Kidney (tissue), 14 donors: ENCODE results near the gene IL31. TPM values are rescaled to one million over a fixed set of nuclear protein-coding genes. Genes with fewer than 3 reads are reported as not detected.

Experiments
- DNase-seq, 5 donors: peaks; one replicate each; pipeline ENCODE4 v3.0.0-alpha.2; 2013 to 2020
- FAIRE-seq: peaks from 2 replicates; lab custom pipeline; 2012; peaks lifted over from hg19 to GRCh38; lab: Jason Lieb, UNC
- H3K27ac ChIP-seq, 2 donors: one replicate each; pipeline ENCODE4 v1.7.0; 2013; ENCODE audit warnings: low read depth in 2 of 2, low read length in 2 of 2, inconsistent platforms in 1 of 2
- H3K27me3 ChIP-seq: one replicate; pipeline ENCODE4 v1.7.1; 2013; ENCODE audit warnings: low read length, inconsistent platforms; ENCODE audit not compliant: control insufficient read depth, insufficient read depth
- H3K36me3 ChIP-seq, 3 donors: one replicate each; pipeline versions ENCODE4 v1.7.0 to v1.7.1; 2013; ENCODE audit warnings: low read length in 3 of 3, control low read depth in 1 of 3, inconsistent platforms in 1 of 3; ENCODE audit not compliant: insufficient read depth in 3 of 3, control insufficient read depth in 2 of 3
- H3K4me1 ChIP-seq, 3 donors: one replicate each; pipeline versions ENCODE4 v1.7.0 to v1.7.1; 2013; ENCODE audit warnings: low read length in 3 of 3, inconsistent platforms in 1 of 3, low read depth in 1 of 3; ENCODE audit not compliant: control insufficient read depth in 2 of 3, insufficient read depth in 2 of 3
- H3K4me3 ChIP-seq, 3 donors: one replicate each; pipeline versions ENCODE4 v1.7.0 to v1.8.1; 2013; ENCODE audit warnings: low read length in 3 of 3, control low read depth in 1 of 3, inconsistent platforms in 1 of 3
- H3K9ac ChIP-seq, 3 donors: one replicate each; pipeline versions ENCODE4 v1.7.0 to v1.7.1; 2013; ENCODE audit warnings: low read length in 3 of 3, control low read depth in 1 of 3, inconsistent platforms in 1 of 3
- H3K9me3 ChIP-seq, 3 donors: one replicate each; pipeline versions ENCODE4 v1.7.0 to v1.7.1; 2013; ENCODE audit warnings: low read length in 3 of 3, control low read depth in 1 of 3, inconsistent platforms in 1 of 3; ENCODE audit not compliant: control insufficient read depth in 2 of 3, insufficient read depth in 1 of 3
- intact Hi-C: fragments of 100-400 bp; cut with DNase I; formaldehyde crosslinking; loops from one replicate; pipeline ENCODE4 v1.11.1; 2022
- polyA plus RNA-seq: library from polyadenylated mRNA; stranded (reverse); fragments of 350-450 nt; fragmentation: Illumina TruSeq; extraction: RNeasy Lipid Tissue Mini Kit (QIAGEN cat#74804); gene quantifications from one replicate; pipeline ENCODE4 v1.2.3, GENCODE V29; 2014; ENCODE audit warnings: low read depth, low replicate concordance; ENCODE audit not compliant: insufficient read depth
- total RNA-seq: library from RNA; stranded (reverse); fragmentation: NEBNext Ultra II Directional; extraction: Animal tissue kit (Norgen Biotek cat#: 25700); gene quantifications from one replicate; pipeline ENCODE4 v1.2.1, GENCODE V29; 2021
- TF ChIP-seq, protein P1 (sequence below): IDR thresholded peaks from 3 replicates; pipeline ENCODE4 v1.5.1; 2012; ENCODE audit warnings: mild to moderate bottlenecking, moderate library complexity, borderline replicate concordance; ENCODE audit not compliant: insufficient read depth; ENCODE audit errors: extremely low read depth
- donor health status: control.
- donor health status: control.
- donor health status: control.
- donor health status: control.
- donor health status: control.
- donor health status: DM: yes; HTN: yes; CAD: no.
- donor health status: Normal renal cell carcinoma (clear cell type).

IL31 gene
- total and polyA plus RNA-seq, 2 donors from 2014 or later = not detected

- Histone ChIP-seq H3K9ac (no peak overlapping the region), H3K4me1 (peaks cover 0 to 6% (median 0%) of the 10 kb centered on the region in 3 donors), H3K27ac (no peak overlapping the region), H3K9me3 (no peaks in the 10 kb centered on the region), H3K27me3 (no peaks in the 10 kb centered on the region), H3K36me3 (peaks cover 0 to 23% (median 13%) of the 10 kb centered on the region in 3 donors), H3K4me3 (no peak overlapping the region)
- DNase-seq = no peak
- TF ChIP-seq, protein P1, sequence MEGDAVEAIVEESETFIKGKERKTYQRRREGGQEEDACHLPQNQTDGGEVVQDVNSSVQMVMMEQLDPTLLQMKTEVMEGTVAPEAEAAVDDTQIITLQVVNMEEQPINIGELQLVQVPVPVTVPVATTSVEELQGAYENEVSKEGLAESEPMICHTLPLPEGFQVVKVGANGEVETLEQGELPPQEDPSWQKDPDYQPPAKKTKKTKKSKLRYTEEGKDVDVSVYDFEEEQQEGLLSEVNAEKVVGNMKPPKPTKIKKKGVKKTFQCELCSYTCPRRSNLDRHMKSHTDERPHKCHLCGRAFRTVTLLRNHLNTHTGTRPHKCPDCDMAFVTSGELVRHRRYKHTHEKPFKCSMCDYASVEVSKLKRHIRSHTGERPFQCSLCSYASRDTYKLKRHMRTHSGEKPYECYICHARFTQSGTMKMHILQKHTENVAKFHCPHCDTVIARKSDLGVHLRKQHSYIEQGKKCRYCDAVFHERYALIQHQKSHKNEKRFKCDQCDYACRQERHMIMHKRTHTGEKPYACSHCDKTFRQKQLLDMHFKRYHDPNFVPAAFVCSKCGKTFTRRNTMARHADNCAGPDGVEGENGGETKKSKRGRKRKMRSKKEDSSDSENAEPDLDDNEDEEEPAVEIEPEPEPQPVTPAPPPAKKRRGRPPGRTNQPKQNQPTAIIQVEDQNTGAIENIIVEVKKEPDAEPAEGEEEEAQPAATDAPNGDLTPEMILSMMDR = no peak
- no peak for FAIRE-seq
- intact Hi-C loops = no loop called here
Observed at GRCh38 chr12:122145505-122146330, 28.3 kb downstream of the IL31 start.

DNA sequence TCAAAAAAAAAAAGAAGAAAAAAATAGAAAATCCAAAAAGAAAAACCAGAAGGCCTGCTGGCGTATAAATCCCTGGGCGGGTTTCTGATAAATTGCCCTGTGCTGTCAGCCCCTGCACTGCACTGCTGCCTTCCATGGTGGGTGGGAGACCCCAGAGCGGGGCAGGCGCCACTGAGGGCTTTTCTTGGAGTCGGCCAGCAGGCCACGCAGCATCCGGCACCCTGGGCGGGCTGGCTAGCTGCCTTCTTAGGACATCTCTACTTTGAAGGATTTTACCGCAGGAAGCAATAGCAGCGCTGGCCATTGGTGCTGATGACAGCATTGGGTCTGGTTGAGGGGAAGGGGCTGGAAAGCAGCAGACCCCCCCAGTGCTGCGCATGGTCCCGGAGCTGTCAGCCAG lies 29.1 kb downstream of the IL31 start:
- no peak for FAIRE-seq

GRCh38 chr12:122142857-122143256 lies 31.2 kb downstream of the IL31 start:
- H3K4me3 ChIP-seq = no peak overlapping the region
- intact Hi-C loops = no loop called here

More for the DNA sequence above, 29.1 kb downstream of the IL31 start:
- Histone ChIP-seq H3K27me3 (no peaks in the 10 kb centered on the region), H3K4me1 (peaks cover 0 to 6% (median 0%) of the 10 kb centered on the region in 3 donors), H3K9me3 (no peaks in the 10 kb centered on the region), H3K27ac (no peak overlapping the region), H3K9ac (no peak overlapping the region), H3K36me3 (peaks cover 0 to 23% (median 16%) of the 10 kb centered on the region in 3 donors), H3K4me3 (no peak overlapping the region)
- intact Hi-C loops = no loop called here
- no peak for DNase-seq
- TF ChIP-seq, protein P1 = no peak

More at GRCh38 chr12:122142857-122143256, 31.2 kb downstream of the IL31 start:
- Histone ChIP-seq H3K4me1 (peaks cover 0 to 4% (median 0%) of the 10 kb centered on the region in 3 donors), H3K27ac (no peak overlapping the region), H3K9me3 (no peaks in the 10 kb centered on the region), H3K36me3 (peaks cover 0 to 31% (median 24%) of the 10 kb centered on the region in 3 donors), H3K27me3 (no peaks in the 10 kb centered on the region), H3K9ac (no peak overlapping the region)
- FAIRE-seq (no peak), DNase-seq (no peak)
- TF ChIP-seq, protein P1 = no peak
